ENCODE data around the gene VPS35L. TPM values are rescaled to one million over a fixed set of nuclear protein-coding genes. Genes with fewer than 3 reads are reported as not detected.

Gene VPS35L
- total RNA-seq, 1 donor from 2014 or later, result 45.0 TPM

DNA sequence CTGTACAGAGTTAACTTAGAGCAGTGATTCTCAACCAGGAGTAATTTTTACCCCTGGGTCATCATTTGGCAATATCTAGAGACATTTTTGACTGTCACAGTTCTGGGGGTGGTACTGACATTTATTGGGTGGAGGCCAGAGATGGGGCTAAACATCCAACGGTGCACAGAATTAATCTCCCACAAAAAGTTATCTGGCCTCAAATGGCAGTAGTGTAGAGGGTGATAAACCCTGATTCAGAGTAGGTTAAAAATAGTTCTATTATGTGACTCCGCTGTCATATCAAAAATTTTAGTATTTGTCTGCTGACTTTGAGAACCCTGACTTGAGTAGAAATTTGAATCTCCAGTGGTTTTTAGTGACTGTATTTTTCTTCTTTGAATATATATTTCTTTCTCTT lies 19.1 kb downstream of the VPS35L start:
- H3K27me3 ChIP-seq (ENCODE audit: insufficient read depth, low read length), result no peaks in the 10 kb centered on the region
- Mint-ChIP-seq H3K27me3 (ENCODE audit: low read depth, unreplicated experiment) (no peaks in the 10 kb centered on the region), H3K4me1 (ENCODE audit: low read depth, unreplicated experiment) (no peaks in the 10 kb centered on the region), H3K36me3 (ENCODE audit: low read depth, unreplicated experiment) (peaks cover 22% of the 10 kb centered on the region), H3K27ac (ENCODE audit: unreplicated experiment) (no peak overlapping the region), H3K9me3 (ENCODE audit: unreplicated experiment) (no peaks in the 10 kb centered on the region), H3K4me3 (ENCODE audit: unreplicated experiment) (no peak overlapping the region)
- H2AFZ ChIP-seq (ENCODE audit: low read depth, low read length), result no peak overlapping the region
- TF ChIP-seq, protein P1, sequence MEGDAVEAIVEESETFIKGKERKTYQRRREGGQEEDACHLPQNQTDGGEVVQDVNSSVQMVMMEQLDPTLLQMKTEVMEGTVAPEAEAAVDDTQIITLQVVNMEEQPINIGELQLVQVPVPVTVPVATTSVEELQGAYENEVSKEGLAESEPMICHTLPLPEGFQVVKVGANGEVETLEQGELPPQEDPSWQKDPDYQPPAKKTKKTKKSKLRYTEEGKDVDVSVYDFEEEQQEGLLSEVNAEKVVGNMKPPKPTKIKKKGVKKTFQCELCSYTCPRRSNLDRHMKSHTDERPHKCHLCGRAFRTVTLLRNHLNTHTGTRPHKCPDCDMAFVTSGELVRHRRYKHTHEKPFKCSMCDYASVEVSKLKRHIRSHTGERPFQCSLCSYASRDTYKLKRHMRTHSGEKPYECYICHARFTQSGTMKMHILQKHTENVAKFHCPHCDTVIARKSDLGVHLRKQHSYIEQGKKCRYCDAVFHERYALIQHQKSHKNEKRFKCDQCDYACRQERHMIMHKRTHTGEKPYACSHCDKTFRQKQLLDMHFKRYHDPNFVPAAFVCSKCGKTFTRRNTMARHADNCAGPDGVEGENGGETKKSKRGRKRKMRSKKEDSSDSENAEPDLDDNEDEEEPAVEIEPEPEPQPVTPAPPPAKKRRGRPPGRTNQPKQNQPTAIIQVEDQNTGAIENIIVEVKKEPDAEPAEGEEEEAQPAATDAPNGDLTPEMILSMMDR (IDR thresholded peaks at IDR 0.05; ENCODE audit: insufficient read depth, low read depth, low read length), result no peak
- no peak for TF ChIP-seq EZH2 (IDR thresholded peaks at IDR 0.05; ENCODE audit: insufficient read depth, low read length)
- H3K4me3 ChIP-seq (ENCODE audit: insufficient read depth, low read depth, low read length), result no peak overlapping the region
- no peaks in the 10 kb centered on the region for H3K79me2 ChIP-seq (ENCODE audit: insufficient read depth, low read length)
- no peaks in the 10 kb centered on the region for H3K9me3 ChIP-seq (ENCODE audit: insufficient read depth, low read depth, low read length)
- peaks cover 26% of the 10 kb centered on the region for H3K36me3 ChIP-seq (ENCODE audit: insufficient read depth, low read length)
- DNase-seq (ENCODE audit: low read depth), result no peak
- FAIRE-seq, result no peak
- H3K4me1 ChIP-seq (ENCODE audit: insufficient read depth, low read length), result peaks cover 2% of the 10 kb centered on the region
- no peak overlapping the region for H3K9ac ChIP-seq (ENCODE audit: low read length)
- H3K4me2 ChIP-seq (ENCODE audit: low read length), result no peak overlapping the region
- H3K27ac ChIP-seq (ENCODE audit: low read depth, low read length), result no peak overlapping the region
- no peaks in the 10 kb centered on the region for H4K20me1 ChIP-seq (ENCODE audit: insufficient read depth, low read length)

DNA sequence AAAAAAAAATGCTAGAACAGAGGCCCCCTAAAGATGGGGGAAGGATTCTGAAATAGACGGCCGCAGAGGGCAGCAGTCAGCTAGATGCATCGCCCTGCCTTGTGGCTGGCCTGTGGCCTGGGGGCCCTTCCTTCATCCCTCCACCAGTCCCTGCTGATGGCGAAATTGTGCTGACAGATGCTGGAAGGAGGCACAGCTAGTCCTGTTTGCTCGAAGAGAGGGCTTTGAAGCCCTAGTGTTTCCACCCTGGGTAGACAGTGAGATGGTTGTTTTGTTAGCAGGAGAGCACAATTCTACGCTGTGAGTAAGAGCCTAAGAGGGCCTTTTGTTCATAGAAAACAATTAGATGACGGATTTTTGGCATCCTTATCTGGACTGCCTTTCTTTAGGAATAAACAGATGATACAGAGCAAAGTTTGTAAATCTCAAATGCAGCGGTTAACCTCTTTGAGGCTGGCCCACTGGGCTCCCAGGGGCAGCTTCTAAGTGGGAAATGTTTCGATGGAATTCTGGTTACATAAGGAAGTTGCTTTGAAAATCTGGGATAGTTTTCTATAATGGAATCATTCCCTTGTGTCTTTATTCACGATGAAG lies 23.0 kb downstream of the VPS35L start:
- DNase-seq (ENCODE audit: low read depth), result peak; percentile 78
- Histone ChIP-seq H2AFZ (ENCODE audit: low read depth, low read length) (no peak overlapping the region), H3K4me1 (ENCODE audit: insufficient read depth, low read length) (peaks cover 2% of the 10 kb centered on the region), H4K20me1 (ENCODE audit: insufficient read depth, low read length) (no peaks in the 10 kb centered on the region), H3K4me3 (ENCODE audit: insufficient read depth, low read depth, low read length) (no peak overlapping the region), H3K4me2 (ENCODE audit: low read length) (peak overlapping the region; percentile 30), H3K9me3 (ENCODE audit: insufficient read depth, low read depth, low read length) (no peaks in the 10 kb centered on the region), H3K79me2 (ENCODE audit: insufficient read depth, low read length) (no peaks in the 10 kb centered on the region), H3K27ac (ENCODE audit: low read depth, low read length) (peak overlapping the region; percentile 66), H3K9ac (ENCODE audit: low read length) (peak overlapping the region; percentile 62), H3K36me3 (ENCODE audit: insufficient read depth, low read length) (peaks cover 40% of the 10 kb centered on the region), H3K27me3 (ENCODE audit: insufficient read depth, low read length) (no peaks in the 10 kb centered on the region)
- no peak overlapping the region for H3K27ac Mint-ChIP-seq (ENCODE audit: unreplicated experiment)
- TF ChIP-seq, protein P1 (IDR thresholded peaks at IDR 0.05; ENCODE audit: insufficient read depth, low read depth, low read length), result no peak
- no peak for TF ChIP-seq EZH2 (IDR thresholded peaks at IDR 0.05; ENCODE audit: insufficient read depth, low read length)
- no peaks in the 10 kb centered on the region for H3K27me3 Mint-ChIP-seq (ENCODE audit: low read depth, unreplicated experiment)
- H3K36me3 Mint-ChIP-seq (ENCODE audit: low read depth, unreplicated experiment), result peaks cover 33% of the 10 kb centered on the region
- no peak overlapping the region for H3K4me3 Mint-ChIP-seq (ENCODE audit: unreplicated experiment)
- no peaks in the 10 kb centered on the region for H3K4me1 Mint-ChIP-seq (ENCODE audit: low read depth, unreplicated experiment)
- peaks cover 4% of the 10 kb centered on the region for H3K9me3 Mint-ChIP-seq (ENCODE audit: unreplicated experiment)
- no peak for FAIRE-seq

DNA sequence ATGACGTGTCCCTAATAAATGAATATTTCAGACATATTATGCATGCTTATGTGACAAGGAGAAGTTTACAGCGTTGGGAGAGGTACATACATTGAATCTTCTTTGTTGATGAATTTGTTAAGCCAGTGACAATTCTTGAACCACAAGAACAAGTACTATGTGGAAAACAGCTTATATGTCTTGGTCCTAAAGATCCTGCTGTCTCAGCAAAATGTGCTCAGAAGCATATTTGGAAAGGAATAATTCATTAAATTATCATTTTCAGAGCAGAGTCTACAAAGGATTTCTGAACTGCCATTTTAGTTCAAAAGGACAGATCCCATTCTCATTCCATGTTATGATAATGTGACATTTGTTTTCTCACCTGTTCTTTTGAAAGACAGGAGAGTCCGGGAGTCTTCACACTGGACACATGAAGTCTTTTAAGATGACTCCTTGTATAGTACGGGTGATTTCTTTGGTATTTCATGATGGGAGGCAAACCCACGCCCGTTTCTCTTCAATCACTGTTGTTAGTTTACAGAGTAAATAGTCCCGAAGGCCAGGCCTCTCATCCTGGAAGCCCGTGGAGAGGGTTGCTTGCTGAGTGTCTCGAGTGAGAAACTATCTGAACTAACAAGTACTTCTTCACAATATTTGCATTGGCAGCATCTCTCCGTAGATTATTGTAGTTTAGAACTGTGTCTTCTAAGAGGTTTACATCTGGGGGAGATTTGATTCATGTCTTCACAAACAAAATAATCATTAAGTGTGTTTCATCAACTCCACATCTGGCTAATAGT lies 26.7 kb downstream of the VPS35L start:
- no peaks in the 10 kb centered on the region for H3K27me3 Mint-ChIP-seq (ENCODE audit: low read depth, unreplicated experiment)
- Histone ChIP-seq H2AFZ (ENCODE audit: low read depth, low read length) (no peak overlapping the region), H3K79me2 (ENCODE audit: insufficient read depth, low read length) (no peaks in the 10 kb centered on the region), H3K27me3 (ENCODE audit: insufficient read depth, low read length) (no peaks in the 10 kb centered on the region), H4K20me1 (ENCODE audit: insufficient read depth, low read length) (no peaks in the 10 kb centered on the region), H3K4me1 (ENCODE audit: insufficient read depth, low read length) (peaks cover 2% of the 10 kb centered on the region), H3K4me2 (ENCODE audit: low read length) (no peak overlapping the region), H3K27ac (ENCODE audit: low read depth, low read length) (no peak overlapping the region), H3K9me3 (ENCODE audit: insufficient read depth, low read depth, low read length) (no peaks in the 10 kb centered on the region), H3K9ac (ENCODE audit: low read length) (no peak overlapping the region), H3K4me3 (ENCODE audit: insufficient read depth, low read depth, low read length) (no peak overlapping the region), H3K36me3 (ENCODE audit: insufficient read depth, low read length) (peaks cover 26% of the 10 kb centered on the region)
- H3K27ac Mint-ChIP-seq (ENCODE audit: unreplicated experiment), result no peak overlapping the region
- H3K9me3 Mint-ChIP-seq (ENCODE audit: unreplicated experiment), result peaks cover 4% of the 10 kb centered on the region
- DNase-seq (ENCODE audit: low read depth) (no peak), FAIRE-seq (no peak)
- no peak for TF ChIP-seq EZH2 (IDR thresholded peaks at IDR 0.05; ENCODE audit: insufficient read depth, low read length)
- TF ChIP-seq, protein P1 (IDR thresholded peaks at IDR 0.05; ENCODE audit: insufficient read depth, low read depth, low read length), result no peak
- no peak overlapping the region for H3K4me3 Mint-ChIP-seq (ENCODE audit: unreplicated experiment)
- H3K36me3 Mint-ChIP-seq (ENCODE audit: low read depth, unreplicated experiment), result peaks cover 18% of the 10 kb centered on the region
- H3K4me1 Mint-ChIP-seq (ENCODE audit: low read depth, unreplicated experiment), result no peaks in the 10 kb centered on the region

Measured in astrocyte (in vitro differentiated cells and primary cell).